GM20431 (cell line): ENCODE results near the gene TP53I13.

Source experiments
- in situ Hi-C: fragments of 300-500 bp; cut with MseI, MboI; formaldehyde crosslinking; loops from one replicate; pipeline ENCODE4 v1.15.0; 2020; ENCODE audit warnings: low sequenced_read_pairs; ENCODE audit not compliant: unreplicated experiment

TP53I13 gene

DNA sequence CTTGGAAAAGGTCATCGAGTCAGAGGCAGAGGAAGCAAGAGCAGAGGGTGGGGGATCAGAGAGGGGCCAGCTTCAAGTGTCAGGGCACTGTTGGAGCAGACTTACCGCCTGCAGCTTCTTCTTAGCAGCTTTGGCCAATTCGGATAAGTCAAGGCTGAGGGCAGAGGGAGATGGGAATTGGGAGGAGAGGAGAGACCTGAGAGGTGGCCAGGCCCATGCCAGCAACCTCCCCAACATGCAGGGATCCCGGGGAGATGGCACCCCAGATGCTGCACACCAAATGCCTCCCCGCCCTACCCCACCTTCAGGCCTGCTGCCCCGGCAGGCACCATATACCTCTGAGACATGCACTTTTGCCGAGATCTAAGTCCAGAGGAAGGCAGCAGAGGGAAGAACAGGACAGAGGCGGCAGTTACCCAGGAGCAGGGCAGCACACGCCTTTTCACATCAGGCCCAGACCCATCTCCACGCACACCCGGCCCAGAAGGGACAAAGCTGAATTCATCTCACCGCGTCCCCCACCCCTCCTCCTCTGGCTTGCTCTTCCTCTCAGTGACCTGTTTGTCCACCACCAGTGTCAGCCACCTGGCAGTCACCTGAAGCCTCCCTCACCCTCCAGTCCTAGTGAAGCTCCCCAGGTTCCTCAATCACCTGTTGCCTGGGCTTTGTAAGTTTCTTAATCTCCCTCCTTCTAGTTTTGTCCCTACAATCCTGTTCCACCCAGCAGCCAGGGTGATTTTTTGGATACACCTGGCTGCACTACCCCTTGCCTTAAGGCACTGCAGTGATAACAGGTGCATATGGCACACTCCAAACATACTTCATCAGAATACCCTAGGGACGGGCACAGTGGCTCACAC, 10.4 kb downstream of the TP53I13 start:
- in situ Hi-C loops = no loop called here

DNA sequence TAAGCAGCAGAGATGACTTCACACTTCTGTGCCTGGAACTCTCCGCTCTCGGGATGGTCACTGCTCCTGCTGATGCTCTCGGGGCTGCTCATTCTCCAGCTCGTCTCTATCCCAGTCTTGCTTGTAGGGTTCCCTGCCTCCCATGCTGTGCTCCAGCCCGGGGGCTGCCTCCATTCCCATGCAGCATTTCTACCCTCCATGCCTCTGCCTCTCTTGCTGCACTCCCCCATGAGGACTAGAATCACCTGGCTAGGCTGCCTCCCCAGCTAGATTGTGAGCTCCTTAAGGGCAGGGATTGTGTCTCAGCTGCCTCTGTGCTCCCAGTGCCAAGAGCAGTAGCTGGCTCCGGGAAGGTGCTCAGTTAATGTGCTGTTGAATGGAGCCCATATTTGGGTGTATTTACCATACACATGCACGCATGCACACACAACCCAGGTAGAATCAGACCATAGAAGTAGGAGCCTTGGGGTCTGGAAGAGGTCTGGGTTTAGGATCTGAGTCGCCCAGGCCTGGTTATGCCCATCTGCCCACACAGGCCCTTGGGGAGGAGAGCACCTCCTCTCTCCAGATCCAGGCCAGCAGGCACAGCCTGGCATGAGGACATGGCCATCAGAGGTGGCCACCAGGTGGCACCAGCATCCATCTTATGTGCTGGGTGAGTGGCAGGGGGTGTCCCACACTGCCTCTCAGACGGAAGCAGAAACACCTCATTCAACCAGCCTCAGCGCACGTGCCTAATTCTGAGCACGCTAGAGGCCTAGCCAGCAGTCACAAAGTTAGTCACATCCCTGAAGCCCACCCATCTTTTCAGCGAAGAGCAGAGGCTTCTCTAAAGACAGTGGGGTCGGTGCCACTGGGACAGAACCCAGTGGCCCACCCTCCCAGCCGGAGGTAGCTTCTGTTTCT, 11.6 kb downstream of the TP53I13 start:
- in situ Hi-C loops = no loop called here

DNA sequence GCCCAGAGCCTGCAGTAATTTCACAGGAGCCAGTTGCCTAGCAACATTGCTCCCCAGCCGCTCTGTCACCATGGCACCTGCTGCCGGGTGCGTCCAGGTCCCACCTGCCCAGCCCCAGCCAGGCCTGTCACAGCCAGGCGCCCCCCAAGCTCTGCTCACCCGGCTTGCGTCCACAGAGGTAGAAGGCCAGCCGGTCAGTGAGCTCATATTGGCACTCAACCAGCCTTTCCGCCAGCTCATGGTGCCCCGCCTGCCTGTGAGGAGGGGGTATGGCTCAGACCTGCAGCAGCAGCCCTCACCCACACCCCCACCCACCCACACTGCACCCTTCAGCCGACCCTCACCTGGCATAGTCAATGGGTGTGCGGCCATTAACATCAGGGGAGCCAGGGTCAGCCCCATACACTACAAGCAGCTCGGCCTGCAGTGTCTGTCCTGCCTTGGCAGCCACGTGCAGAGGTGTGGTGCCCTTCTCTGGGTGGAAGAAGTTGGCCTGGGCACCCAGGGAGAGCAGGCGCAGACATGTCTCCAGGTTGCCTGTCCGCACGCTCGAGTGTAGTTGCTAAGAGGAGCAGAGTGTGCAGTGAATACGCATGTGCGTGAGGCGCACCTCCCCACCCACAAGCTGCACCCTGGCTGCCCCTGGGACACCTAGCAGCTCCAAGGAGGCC, 13.2 kb downstream of the TP53I13 start:
- in situ Hi-C loops = no loop called here

DNA sequence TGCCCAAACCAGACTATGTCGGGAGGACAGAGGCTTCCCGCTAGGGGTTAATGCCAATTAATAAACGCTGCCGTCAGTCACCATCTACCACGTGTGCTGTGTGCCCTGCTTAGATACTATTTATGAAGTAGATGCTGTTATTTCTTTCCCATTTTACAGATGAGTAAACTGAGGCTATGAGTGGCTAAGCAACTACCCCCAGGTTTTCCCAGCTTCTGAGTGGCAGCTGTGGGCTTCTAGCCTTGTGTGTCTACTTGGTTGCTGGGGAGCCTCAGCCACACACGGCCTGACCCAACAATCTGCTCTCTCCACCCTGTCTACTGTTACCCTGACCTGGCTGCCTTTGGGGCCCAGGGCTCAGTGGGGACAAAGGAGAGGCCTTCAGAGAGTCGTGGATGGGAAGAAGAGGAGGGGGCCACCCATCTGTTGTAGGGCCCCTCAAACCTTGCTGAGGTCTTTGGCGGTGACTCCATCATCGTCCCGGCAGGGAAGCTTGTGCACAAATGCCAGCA, 13.8 kb downstream of the TP53I13 start:
- in situ Hi-C loops = no loop called here

DNA sequence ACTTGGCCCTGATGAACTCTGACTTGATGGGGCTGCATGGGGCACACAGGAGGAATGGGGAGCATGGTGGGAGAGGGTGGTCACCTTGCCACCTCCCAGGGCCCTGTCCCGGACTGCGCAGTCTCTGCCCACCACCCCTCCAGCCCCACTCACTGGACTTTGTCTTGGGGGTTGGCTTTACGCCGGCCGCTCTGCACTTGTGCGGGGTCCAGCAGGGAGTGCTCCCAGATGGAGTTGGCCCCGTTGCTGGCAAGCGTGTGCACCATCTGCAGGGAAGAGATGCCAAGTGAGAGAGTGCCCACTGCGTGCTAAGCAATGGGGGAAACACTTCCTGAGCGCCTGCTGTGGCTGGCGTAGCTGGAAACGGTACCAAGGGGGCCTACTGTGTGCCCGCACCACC, 14.3 kb downstream of the TP53I13 start:
- in situ Hi-C loops = no loop called here

DNA sequence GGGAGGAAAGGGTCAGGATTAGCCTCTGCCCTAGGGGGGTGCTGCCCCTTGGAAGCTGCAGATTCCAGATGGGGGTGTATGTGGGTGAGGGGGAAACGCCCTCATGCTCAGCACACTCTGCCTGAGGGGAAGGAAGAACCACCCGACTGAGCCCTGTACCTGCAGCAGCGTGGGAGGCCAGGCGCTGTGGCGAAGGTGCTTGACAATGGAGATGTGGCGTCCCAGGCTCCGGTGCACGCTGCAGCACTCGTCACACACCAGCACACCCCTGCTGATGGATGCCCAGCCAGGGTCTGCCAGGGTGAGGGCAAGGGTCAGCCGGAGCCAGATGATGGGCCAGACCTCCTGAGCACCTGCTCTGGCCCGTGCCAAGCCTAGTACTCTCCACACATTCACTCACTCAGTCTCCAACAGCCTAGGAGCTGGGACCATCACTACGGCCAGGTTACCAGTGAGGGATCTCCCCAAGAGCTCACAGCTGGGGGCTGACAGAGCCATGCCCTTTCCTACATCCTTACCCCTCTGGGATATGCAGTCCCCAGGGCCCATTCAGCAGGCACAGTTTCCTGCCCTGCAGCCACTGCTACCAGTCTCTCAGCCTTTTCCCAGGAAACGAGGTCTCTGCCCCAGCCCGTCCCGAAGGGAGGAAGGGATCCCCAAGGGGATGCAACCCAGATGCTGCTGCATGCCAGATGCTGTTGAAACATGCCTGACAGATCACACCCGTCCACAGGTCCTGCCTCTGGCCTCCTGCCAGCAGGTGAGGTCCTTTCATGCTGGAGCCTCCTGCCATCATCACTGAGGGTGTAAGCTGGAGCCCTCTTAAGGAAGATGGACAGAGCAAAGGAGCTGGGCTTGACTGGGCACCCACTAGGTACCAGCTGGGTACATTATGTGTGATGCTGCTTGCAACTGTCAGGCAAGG, 15.1 kb downstream of the TP53I13 start:
- in situ Hi-C loops = no loop called here

DNA sequence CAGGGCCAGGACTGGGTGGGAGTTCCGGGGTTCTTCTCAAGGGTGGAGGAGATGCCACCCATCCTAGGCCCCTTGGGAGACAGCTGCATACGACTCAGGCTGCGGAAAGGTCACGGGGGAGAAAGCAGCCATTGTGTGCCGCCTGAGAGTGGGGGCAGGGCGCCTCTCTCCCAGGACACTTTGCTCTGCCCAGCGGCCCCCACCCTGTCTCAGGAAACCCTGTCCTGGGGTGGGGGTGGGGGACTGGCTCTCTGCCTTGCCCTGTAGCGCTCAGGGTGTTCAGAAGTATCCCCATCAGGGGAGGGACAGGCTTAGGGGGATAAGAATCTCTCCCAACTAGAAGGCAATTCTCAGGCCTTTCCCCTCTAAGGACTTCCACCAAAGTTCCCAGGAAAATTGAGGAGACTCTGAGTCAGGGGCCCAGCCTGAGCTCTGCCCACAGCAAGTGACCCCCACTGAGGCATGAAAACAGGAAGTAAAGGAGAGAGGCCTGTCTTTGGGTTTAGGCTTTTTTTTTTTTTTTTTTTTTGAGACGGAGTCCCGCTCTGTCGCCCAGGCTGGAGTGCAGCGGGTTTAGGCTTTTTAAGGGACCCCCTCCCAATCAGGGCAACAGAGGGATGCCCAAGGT, 16.1 kb downstream of the TP53I13 start:
- in situ Hi-C loops = no loop called here

DNA sequence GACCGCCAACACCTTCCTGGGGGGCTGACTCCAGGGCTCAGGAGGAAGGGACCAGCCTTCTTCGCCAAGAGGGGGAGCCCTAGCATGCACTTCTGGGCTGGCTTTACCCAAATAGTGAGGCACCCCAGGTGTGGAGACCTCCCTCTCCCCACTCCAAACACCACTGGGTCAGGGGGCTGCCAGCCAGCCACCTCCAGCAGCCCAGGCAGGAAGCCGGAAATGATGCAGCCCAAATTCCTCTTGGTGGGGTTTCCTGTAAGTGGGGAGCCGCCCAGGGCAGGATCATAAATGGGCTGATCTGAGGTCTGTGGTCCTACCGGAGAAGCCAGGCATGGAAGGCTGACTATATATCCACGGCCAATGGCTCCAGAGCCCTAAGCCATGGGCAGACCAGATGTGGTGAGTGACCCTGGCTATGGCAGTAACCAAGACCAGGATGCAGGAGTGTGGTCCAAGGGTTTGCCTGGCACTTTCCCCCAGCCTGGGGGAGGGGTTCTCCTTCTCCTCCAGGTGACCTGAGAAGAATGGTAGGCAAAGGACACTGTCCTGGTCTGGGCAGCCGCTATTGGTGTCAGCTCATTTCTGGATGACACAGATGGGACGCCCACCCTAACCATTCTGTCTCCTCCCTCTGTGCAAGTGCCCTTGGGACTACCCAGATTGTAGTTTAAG, 16.7 kb downstream of the TP53I13 start:
- in situ Hi-C loops = no loop called here

DNA sequence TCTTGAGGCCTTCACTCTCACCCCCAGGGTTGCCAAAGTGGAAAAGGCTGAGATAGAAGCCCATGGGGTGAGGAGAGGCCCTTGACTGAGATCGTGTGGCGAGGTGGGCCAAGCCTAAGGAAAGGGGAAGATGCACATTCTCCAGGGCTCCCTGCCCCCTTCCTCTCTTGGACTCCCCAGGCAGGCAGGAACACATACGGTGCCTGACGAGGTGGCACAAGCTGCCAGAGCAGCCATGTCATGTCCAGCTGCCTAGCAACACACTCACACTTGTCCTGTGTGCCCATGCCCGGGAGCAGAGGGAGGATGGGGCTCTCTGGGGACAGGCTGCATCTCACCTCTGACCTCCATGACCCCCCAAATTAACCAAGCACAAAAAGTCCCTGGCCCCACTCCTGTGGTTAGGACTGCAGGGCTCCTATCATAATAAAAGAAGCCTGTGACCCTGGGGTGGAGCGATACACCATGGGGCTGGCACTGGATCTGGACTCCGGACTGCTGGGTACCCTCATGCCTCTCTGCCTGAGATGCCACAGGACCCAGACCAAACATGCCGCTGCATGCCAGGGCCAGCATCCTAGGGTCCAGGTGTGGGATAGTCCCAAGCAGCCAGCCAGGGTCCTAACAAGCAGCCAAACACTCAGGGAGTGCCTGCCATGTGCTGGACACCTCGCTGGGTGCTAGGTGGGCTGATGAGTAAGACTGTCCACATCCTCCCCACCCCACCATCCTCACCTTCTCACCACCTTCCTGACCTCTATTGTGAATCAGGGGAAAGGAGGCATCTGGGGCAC, 18.4 kb downstream of the TP53I13 start:
- in situ Hi-C loops = no loop called here

DNA sequence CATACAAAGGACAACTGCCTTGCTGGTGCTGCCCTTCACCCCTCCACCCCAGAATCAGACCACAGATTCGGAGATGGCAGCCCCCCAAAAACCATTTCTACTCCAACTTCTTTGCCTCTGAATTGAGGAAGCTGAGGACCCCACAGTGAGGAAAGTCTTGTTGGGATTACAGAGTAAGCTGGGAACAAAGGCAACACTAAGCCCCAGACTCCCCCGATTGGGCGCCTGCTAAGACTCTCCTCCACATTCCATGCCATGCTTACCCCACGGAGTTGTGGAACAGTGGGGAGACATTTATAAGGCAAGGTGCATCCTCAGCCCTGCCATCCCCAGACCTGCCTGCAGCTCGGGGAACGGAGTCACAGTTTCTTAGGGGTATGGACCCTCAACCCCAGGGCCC, 19.1 kb downstream of the TP53I13 start:
- in situ Hi-C loops = no loop called here

DNA sequence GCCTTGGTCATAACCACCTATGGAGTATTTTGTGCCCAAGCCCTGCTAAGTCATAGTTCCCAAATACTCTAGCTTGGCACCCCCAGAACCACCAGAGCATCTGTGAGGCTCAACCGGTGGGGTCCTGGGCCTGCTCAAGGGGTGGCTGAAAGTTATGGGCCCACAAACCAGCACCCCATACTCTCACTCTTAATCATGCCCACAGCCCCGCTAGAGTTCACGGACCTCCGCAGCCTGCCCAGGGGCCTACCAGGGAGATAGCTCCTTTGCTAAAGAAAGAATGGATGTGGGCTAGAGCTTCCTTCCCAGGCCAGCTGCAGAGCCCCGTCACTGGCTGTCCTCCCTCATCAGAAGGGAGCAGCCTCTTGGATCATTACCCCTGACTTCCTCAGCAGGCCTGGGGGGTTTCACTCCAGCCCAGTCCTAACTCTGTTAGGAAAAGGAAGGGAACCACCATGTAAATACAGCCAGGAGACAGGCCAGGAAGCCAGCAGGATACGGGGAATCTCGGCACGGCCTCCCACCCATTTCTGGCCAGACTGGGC, 19.6 kb downstream of the TP53I13 start:
- in situ Hi-C loops = no loop called here

DNA sequence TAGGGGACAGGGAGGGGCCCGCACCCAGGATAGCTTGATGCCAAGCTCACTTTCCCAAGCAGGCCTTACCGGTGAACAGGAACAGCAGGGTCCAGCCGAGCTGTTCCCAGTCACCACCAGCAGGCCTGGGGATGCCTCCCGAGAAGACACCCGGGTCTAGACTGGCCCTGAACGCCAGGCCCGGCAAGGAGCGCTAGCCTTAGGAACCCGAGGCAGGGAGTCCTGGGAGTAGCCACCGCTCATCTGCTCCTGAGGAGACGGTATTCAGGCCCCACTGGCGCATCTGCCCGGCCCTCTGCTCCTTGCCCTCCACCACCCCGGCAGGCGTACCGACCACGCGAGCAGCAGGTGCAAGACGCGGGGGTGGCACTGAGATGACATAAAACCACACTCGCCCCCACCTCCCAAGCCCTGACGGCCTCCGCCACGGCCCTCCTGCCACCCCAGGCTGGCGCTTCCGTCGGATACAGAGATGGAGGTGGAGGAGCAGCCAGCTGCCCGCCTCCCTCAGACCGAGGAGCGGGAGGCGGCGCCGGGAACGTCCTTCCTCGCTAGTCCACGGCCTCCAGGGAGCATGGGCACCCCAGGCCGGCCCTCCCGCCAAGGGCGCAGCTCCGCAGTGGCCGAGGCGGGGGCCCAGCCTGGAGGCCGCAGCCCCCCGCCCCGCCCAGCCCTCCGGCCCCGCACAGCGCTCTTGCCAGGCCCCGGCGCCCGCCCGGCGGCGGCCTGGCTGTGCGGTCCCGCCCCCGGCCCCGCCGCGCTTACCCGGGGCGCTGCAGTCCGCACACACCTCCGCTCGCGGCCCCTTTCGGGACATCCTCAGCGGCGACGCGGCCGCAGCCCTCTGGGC, 20.3 kb downstream of the TP53I13 start:
- in situ Hi-C loops = no loop called here

DNA sequence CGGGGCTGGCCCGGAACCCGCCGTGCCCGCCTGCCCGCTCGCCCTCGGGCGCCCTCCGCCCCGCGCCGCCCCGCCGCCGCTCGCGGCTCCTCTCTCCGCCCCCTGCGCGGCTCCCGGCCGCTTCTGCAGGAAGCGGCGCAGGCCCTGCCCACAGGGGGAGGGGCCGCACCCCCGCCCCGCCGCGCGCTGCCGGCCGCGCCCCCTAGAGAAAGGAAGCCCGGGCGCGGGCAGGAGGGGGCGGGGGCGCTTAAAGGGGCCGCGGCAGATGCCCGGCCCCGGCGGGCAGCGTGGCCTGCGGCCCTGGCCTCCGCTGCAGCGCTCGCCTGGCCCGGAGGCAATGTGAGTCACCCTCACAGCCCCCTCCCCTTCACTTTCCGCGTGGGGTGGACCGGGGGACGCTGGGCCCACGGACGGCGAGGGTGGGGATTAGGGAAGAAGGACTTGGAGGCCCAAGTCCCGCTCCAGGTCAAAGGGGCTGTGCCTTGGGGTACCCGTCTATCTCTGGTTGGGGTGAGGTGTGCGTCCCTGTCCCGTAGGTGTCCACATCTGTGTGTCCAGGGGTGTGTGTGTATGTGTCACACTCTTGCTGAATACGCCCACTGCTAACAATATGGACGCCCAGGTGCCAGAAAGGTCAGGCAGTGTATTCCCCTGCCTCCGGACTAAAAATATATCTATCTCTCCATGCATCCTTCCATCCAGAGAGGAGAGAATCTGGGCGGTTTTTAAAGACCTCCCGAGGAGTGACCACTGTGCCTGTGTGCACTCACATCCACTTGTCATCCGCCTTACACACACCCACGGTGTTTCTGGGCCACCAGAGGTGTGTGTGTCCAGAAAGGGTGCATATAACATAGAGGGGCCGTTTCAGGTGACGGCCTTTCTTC, 21.3 kb downstream of the TP53I13 start, which contains the start of gene GIT1:
TSS of gene GIT1 (minus strand) at position 125 of the 887 bp plus-strand sequence. CDS start 270 bp downstream, outside the sequence.
- in situ Hi-C loops = no loop called here

DNA sequence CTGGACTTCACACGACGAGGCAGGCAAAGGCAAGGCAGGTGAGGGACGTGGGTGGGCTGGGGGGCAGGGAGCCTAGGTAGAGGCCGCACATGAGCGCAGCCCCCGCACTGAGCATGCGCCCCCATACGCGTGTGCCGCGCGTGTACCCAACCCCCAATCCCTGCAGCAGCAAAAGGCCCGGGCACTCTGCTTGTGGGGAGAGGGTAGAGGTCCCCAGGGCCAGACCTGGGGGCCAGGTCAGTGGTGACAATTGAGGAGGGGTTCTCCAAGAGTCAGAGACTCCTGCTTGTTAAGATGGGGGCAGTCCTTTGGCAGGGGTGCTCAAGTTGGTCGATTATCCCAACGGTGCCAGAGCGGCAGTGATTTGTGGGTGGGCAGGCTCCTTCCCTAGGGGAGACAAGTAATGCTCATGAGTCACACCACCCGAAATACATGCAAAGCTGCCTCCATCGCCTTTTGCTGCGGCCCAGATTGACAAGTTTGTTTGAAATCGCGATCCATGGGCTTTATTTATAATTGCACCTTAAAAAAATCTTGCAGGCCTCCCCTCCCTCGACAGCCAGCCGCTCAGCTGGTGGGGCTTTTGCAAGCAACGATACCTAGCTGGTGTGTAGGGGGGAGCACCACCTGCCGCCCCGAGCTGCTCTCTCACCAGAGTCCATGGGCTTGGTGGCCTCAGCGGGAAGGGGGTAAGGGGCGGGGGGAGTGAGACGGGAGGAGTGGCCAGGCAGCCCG, 22.1 kb downstream of the TP53I13 start:
- in situ Hi-C loops = no loop called here
